ENCODE data around the gene PTK6. TPM values are rescaled to one million over a fixed set of nuclear protein-coding genes. Genes with fewer than 3 reads are reported as not detected.

The PTK6 gene
- total RNA-seq, 1 experiment from 2014 or later: 0.14 TPM

DNA sequence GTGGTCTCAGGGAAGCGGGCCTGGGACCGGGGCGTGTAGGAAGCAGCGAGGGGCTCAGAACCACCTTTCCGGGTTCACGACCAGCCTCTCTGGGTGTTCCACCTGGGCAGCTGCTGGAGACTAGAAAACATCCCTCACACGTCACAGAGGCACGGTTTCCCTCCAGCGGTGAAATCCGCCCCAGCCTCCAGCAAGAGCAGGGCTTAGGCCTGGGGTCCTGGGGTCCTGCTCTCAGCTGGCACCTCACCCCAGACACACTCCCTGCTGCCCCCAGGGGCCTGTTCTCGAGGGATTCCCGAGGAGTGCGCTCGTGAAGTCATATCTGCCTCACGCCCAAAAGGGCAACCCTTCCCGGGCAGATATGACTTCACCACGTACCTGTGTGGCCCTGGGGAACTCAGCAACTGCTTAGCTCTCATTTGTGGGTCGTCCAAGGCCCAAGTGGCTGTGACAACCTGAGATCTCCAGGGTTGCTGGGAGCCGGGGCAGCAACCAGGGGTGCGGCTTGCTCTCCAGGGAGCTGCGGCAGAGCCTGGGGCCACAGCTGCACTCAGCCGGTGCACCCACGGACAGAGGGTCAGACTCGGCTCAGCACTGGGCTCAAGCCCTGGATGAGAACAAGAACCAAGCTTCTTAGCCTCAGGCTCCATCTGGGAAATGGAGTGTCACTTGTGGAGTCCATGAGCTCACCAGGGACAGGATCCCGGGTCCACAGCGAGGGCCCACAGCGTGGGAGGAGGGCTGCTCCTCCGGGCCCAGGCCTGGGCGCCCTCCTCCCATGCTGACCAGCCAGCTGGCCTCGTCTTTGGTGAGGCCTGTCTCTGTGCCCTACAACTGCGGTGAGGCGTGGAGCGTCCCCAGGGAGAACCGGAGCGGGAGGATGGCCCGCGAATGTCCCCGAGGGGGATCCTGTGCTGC is 17.4 kb upstream of the PTK6 start:
- no peaks in the 10 kb centered on the region for H3K36me3 ChIP-seq (replicated peaks; ENCODE audit: control insufficient read depth, insufficient read depth, low read length)
- H3K4me3 ChIP-seq (ENCODE audit: insufficient read depth, low read depth, low read length): peak overlapping the region; percentile 74
- peaks cover 3% of the 10 kb centered on the region for H3K27me3 ChIP-seq (ENCODE audit: control insufficient read depth, insufficient read depth, low read length)
- peak; percentile 77 for DNase-seq

GRCh38 chr20:63553933-63554290 is 16.7 kb upstream of the PTK6 start, which contains the start of gene FNDC11:
FNDC11 (plus strand) TSS chr20:63554159; CDS start chr20:63555664, 1,505 bp downstream.
- peaks cover 3% of the 10 kb centered on the region for H3K27me3 ChIP-seq (ENCODE audit: control insufficient read depth, insufficient read depth, low read length)
- peak; percentile 94 for DNase-seq
- peak within 1 kb of the TSS; percentile 74 for H3K4me3 ChIP-seq (ENCODE audit: insufficient read depth, low read depth, low read length)
- no peaks in the 10 kb centered on the region for H3K36me3 ChIP-seq (replicated peaks; ENCODE audit: control insufficient read depth, insufficient read depth, low read length)

- peak; percentile 99 for DNase-seq
- peaks cover 3% of the 10 kb centered on the region for H3K27me3 ChIP-seq (ENCODE audit: control insufficient read depth, insufficient read depth, low read length)
- no peaks in the 10 kb centered on the region for H3K36me3 ChIP-seq (replicated peaks; ENCODE audit: control insufficient read depth, insufficient read depth, low read length)
- H3K4me3 ChIP-seq (ENCODE audit: insufficient read depth, low read depth, low read length): peak overlapping the region; percentile 74
These were observed 16.2 kb upstream of the PTK6 start for GRCh38 chr20:63553251-63553932.

GRCh38 chr20:63552481-63553249 is 15.5 kb upstream of the PTK6 start:
- Histone ChIP-seq H3K27me3 (ENCODE audit: control insufficient read depth, insufficient read depth, low read length) (peaks cover 3% of the 10 kb centered on the region), H3K36me3 (replicated peaks; ENCODE audit: control insufficient read depth, insufficient read depth, low read length) (no peaks in the 10 kb centered on the region), H3K4me3 (ENCODE audit: insufficient read depth, low read depth, low read length) (peak overlapping the region; percentile 19; the same call in 1 of the 2 replicates)
- no peak for DNase-seq

DNA sequence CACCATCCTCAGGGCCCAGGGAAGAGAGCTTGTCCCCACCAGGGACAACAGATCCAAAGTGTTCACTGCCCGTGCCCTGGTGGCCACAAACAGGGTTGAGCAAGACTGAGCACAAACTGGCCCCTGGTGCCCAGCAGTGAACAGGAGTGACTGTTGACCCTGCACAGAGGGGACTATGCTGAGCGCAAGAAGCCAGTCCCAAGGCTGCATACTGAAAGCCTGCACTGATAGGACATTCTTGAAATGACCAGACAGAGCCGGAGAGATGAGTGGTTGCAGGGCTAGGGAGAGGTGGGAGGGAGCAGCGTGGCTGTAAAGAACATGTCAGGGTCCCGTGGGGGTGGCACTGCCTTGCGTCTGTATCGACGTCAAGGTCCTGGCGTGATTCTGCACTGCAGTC is 13.9 kb upstream of the PTK6 start:
- H3K27me3 ChIP-seq (ENCODE audit: control insufficient read depth, insufficient read depth, low read length): peaks cover 3% of the 10 kb centered on the region
- H3K4me3 ChIP-seq (ENCODE audit: insufficient read depth, low read depth, low read length): no peak overlapping the region
- DNase-seq: no peak
- no peaks in the 10 kb centered on the region for H3K36me3 ChIP-seq (replicated peaks; ENCODE audit: control insufficient read depth, insufficient read depth, low read length)

- peaks cover 3% of the 10 kb centered on the region for H3K27me3 ChIP-seq (ENCODE audit: control insufficient read depth, insufficient read depth, low read length)
- DNase-seq: no peak
- H3K36me3 ChIP-seq (replicated peaks; ENCODE audit: control insufficient read depth, insufficient read depth, low read length): no peaks in the 10 kb centered on the region
- H3K4me3 ChIP-seq (ENCODE audit: insufficient read depth, low read depth, low read length): no peak overlapping the region
These were observed 12.6 kb upstream of the PTK6 start for GRCh38 chr20:63549679-63550282.

DNA sequence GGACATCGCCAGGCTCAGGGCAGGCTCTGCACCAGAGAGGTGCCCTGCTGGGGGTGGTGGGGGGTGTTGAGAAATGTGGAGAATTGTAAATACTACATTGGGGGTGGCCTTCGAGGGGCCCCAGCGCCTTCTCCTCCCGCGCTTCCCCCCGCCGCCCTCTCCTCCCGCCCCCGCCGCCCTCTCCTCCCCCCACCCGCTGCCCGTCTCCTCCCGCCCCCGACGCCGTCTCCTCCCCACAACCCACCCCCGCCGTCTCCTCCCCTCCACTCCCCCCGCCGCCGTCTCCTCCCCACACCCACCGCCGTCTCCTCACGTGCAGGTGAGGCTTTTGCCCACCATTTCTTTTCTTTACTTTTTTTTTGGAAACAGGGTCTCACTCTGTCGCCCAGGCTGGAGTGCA is 11.8 kb upstream of the PTK6 start:
- no peak for DNase-seq
- H3K36me3 ChIP-seq (replicated peaks; ENCODE audit: control insufficient read depth, insufficient read depth, low read length): no peaks in the 10 kb centered on the region
- H3K4me3 ChIP-seq (ENCODE audit: insufficient read depth, low read depth, low read length): no peak overlapping the region
- H3K27me3 ChIP-seq (ENCODE audit: control insufficient read depth, insufficient read depth, low read length): no peaks in the 10 kb centered on the region

- no peaks in the 10 kb centered on the region for H3K27me3 ChIP-seq (ENCODE audit: control insufficient read depth, insufficient read depth, low read length)
- no peak overlapping the region for H3K4me3 ChIP-seq (ENCODE audit: insufficient read depth, low read depth, low read length)
- no peak for DNase-seq
- no peaks in the 10 kb centered on the region for H3K36me3 ChIP-seq (replicated peaks; ENCODE audit: control insufficient read depth, insufficient read depth, low read length)
These were observed 11.4 kb upstream of the PTK6 start for GRCh38 chr20:63548542-63548941.

DNA sequence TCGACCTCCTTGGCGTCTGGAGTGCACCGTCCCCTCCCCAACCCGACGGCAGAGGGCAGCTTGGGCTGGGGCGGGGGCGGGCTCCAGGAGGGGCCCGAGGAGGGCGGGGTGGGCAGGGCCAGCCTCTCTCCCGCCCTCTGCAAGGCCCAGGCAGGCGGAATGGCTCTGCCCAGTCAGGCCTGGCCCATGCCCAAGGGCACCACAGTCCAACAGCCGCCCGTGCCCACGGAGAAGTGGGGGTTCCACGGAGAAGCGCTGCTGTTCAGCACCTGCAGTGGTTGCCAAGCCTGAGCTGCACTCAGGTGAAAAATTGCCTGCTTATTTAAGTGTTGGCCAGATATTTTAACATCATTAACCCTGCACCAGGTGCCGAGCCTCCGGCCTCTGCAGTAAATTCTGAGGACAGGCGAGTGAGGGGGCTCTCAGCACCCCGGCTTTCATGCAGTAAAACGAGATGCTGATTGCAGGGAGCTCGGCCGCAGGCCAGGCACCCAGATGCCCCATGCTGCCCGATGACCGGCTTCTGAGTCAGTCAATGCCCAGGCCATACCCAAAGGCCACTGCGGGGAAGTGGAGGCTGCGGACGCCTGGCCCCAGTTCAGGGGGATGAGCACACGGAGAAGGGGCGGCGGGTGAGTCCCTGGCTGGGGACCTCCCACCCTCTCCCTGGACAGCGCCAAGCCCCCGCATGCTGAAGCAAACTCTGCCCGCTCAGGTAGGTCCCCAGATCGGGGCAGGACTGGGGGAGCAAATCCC is 10.7 kb upstream of the PTK6 start, which contains the start of gene SRMS:
SRMS (minus strand) TSS at position 25 of the 756 bp plus-strand sequence. CDS start 286 bp downstream, outside the sequence.
- Histone ChIP-seq H3K4me3 (ENCODE audit: insufficient read depth, low read depth, low read length) (no peak within 1 kb of the TSS), H3K36me3 (replicated peaks; ENCODE audit: control insufficient read depth, insufficient read depth, low read length) (no peaks in the 10 kb centered on the region), H3K27me3 (ENCODE audit: control insufficient read depth, insufficient read depth, low read length) (no peaks in the 10 kb centered on the region)
- peak; percentile 97 for DNase-seq

GRCh38 chr20:63546956-63547724 is 10.0 kb upstream of the PTK6 start:
- no peak overlapping the region for H3K4me3 ChIP-seq (ENCODE audit: insufficient read depth, low read depth, low read length)
- DNase-seq: no peak
- H3K36me3 ChIP-seq (replicated peaks; ENCODE audit: control insufficient read depth, insufficient read depth, low read length): no peaks in the 10 kb centered on the region
- no peaks in the 10 kb centered on the region for H3K27me3 ChIP-seq (ENCODE audit: control insufficient read depth, insufficient read depth, low read length)

GRCh38 chr20:63546256-63546955 is 9.2 kb upstream of the PTK6 start:
- Histone ChIP-seq H3K27me3 (ENCODE audit: control insufficient read depth, insufficient read depth, low read length) (no peaks in the 10 kb centered on the region), H3K4me3 (ENCODE audit: insufficient read depth, low read depth, low read length) (no peak overlapping the region), H3K36me3 (replicated peaks; ENCODE audit: control insufficient read depth, insufficient read depth, low read length) (no peaks in the 10 kb centered on the region)
- no peak for DNase-seq

- Histone ChIP-seq H3K36me3 (replicated peaks; ENCODE audit: control insufficient read depth, insufficient read depth, low read length) (no peaks in the 10 kb centered on the region), H3K4me3 (ENCODE audit: insufficient read depth, low read depth, low read length) (no peak overlapping the region), H3K27me3 (ENCODE audit: control insufficient read depth, insufficient read depth, low read length) (no peaks in the 10 kb centered on the region)
- no peak for DNase-seq
These were observed 8.6 kb upstream of the PTK6 start for GRCh38 chr20:63545814-63546213.
